Stimulated activated CD4-positive, alpha-beta T cell treated with anti-CD3 and anti-CD28 coated beads, Interleukin-15, amount 100 ng/mL, for 48 hours (primary cell): ENCODE measurements around the gene HPSE2.

ENCODE experiments used
- DNase-seq, 2 donors: peaks; one replicate each; pipeline ENCODE4 v3.0.0-alpha.2; 2020; ENCODE audit warnings: low read depth in 2 of 2

The HPSE2 gene

DNA sequence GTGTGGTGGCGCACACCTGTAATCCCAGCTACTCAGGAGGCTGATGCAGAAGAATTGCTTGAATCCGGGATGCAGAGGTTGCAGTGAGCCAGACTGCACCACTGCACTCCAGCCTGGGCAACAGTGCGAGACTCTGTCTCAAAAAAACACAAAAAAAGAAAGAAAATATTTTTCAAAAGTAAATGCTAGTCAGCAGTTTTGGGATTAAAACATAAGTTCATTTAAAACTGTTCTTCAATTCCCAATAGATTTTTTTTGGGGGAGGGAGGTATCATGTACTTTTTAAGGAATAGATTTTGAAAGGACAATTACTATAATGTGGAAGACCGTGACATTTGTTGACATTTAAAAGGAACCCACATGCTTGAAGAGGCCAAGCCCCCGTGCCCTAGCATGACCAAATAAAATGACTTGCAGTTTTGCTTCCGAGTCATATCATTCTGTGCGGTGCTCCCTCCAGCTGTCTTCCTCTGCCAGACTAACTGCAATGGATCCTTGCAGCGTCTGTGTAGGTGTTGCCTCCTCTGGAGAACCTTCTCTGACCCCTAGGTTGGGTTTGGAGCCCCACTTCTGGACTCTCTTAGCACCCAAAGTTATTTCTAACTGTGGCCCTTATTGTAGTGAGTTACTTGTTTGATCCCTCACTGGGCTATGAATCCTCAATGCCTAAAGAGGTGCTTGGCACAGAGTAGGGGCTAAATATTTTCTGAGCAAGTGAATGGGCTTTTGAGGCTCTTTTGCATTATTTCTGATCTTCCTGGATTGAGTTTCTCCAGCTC, 771.5 kb downstream of the HPSE2 start:
- no peak for DNase-seq

DNA sequence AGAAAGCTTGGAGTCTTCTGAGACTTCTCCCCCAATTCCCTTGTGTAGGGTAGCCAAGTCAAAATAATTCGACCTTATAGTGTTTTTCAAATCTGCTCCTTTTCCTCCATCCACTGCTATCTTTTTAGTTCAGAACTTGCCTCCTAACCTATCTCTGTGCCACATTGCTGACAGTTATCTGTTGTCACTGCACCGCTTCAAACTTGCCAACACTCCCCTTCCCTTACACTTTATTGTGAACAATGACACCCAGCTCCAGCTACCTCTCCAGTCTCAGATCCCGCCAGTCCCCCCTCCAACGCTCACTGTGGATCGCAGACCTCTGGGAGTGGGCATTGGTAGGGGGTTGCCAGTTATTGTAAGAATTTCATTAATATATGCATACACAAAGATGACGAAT, 772.6 kb downstream of the HPSE2 start:
- no peak for DNase-seq

DNA sequence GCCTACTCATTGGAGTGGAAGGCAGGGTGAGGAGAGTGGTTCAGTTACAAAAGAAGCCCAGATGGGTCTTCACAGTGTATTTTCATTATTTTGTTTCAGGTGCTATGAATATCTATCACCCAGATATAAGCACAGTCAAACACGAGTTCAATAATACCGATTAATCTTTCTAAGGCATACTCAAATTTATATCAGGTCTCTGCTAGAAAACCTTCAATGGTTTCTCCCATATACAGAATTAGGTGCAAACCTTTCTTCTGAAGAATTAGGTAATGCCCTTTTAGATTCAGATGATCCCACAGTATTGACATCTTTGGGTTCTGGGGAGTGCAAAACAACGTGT, 774.2 kb downstream of the HPSE2 start:
- DNase-seq: no peak

DNA sequence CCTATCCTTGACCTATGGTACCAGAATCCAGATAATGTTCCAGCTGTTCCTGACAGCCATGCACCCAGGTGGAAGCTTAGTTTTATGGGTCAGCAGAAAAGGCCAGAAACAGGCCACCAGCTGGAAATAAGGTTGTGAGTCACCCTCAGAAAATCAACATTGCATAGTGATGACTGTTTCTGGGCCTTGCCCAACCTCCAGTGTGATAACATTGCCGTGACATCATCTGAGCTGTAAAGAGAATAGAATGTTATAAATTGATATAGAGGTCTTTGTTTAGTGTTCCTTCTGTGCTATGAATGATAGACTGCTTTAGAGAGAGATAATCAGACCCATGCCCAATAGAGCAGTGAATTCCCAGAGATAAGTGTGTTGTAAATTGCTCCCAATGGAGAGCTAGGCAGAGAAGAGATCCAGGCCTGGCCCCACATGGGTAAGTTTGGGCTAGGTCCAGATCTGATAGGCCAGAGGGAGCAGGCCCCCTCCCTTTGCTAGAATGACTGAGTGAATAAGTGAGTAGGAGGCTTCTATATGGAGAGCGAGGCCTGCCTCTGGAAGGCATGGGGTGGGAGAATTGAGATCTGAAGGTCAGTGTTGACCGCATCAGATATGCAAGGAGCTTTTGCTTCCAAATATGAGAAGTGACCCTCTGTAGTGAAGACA, 774.7 kb downstream of the HPSE2 start:
- no peak for DNase-seq

DNA sequence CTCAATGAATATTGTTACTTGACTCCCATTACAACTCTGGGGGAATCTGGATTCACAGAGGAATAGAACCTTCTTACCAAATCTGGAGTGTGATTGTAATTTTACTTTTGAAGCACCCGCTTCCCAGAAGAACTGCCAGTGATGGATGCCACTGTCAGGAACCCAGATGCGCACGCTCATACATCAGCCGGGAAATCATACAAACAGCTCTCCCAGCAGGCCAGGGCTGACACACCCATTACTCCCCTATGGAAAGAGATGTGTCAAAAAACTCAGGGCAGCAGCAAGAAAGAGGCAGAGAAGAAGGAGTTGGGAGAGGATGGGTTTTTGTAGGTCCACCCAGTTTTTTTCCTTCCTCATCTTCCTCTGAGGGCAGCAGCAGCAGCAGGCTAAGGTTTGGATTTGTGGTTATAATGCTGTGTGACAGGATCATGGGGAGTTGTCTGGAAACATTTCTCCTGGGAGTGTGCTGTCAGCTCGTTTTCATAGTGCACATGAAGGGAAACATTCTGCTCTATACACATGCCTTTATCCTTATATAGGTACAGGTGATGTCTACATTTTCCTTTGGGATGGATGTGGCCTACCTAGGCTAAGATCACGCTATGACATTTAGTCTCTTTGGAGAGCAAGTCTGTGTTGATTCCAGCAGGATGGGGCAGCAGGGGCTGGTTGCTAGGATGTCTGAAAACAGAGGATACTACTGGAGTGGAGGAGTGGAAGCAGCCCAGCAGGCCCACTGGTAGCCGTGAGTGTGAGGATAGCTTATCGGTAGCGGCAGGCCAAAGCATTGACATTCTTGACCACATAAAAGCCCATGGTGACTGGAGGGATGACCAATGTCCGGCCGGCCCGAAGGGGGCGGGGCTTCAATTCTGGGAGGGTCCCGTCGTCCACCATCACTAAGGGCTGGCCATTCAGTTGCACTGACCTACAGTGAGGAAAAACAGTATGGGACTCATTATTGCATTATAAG, 776.6 kb downstream of the HPSE2 start:
- DNase-seq: no peak

DNA sequence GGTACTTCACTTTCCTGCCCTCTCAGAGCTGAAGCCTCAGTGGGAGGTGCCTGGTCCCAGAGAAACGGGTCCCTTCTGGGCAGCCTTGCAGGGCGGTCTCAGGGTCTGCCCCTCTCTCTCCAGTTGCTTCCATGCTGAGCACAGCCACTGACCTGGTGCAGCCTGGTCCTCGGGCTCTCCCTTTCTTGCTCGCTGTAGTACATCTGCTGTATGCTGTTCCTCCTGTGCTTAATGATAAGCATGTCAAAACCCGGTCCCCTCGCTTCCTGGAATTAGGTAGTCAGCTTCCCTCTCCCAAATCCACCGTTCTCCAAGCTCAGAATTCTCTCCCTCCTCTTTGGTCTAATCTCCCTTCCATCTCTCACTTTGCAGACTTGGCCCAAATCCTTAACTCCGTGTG, 777.9 kb downstream of the HPSE2 start:
- no peak for DNase-seq

DNA sequence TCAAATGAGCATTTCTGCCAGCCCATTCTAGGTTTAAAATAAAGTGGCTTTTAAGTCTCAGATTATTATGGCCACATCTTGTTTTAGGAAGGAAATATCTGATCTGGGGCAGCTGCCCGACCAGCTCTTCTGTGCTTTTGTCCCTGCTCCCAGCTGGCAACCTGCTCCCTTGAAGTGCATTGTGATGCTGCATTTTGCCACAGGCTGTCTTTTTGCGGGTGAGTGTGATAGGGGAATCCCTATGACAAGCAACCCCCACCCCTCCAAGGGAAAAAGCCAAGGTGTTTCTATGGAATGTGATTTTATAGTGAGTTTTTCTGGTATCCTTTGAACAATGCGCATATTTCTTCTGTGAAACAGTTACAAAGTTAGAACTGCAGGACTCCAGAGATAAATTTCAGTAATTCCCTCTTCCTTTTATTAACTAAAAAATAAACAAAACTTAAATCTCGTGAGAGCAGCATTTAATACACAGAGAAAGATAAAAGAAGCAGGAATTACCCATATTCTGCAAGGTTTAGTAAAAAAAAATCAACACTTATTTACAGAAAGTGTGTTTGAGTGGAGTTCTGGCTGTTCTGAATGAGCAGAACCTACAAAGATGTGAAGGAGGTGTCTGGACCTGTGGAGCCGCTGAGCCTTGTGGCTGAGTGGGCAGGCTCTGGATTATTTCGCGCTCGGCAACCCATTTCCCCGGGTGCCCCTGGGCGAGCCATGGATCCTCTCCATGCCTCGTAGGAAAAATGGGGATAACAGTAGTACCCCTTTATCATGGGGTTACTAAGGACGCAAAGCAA, 778.8 kb downstream of the HPSE2 start:
- DNase-seq: no peak

GRCh38 chr10:98456043-98456570, 779.5 kb downstream of the HPSE2 start:
- no peak for DNase-seq

DNA sequence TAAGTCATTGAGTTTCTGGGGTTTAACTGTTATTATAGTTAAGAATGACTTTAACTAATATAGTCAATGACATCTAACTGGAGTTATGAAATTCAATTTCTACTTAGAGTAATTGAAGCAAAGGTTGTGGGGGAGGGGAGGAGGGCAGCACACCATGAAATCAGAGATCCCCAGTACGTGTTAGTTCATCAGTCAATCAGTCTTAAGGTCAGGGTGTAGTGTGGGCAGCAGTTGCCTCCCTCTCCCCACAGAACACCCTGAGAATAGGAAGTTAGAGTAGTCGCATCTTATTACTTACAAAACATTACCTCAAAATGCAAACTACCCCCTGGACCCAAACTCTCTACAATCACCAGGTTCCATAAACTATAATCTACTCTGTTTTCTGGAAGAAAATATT, 781.9 kb downstream of the HPSE2 start:
- DNase-seq: no peak

DNA sequence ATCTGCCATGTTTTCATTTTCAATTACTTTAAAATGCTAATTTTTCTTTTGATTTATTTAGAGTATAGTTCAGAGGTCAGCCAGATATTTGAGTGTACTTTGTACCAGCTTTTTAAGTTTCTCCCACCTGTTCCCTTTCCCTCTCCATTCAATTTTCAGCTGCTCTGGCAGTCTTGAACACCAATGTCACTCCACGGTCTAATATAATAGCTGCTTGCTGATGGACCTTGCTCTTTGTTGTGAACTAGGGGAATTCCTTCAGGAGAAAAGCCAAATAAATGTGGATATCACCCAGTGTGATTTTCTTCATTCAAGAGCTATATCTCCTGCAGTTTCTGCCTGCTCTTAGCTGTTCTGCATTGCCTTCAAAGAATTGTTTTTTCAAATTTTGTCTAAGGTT, 785.0 kb downstream of the HPSE2 start:
- DNase-seq: no peak

- DNase-seq: no peak
These were observed 786.4 kb downstream of the HPSE2 start for GRCh38 chr10:98449287-98449686.

DNA sequence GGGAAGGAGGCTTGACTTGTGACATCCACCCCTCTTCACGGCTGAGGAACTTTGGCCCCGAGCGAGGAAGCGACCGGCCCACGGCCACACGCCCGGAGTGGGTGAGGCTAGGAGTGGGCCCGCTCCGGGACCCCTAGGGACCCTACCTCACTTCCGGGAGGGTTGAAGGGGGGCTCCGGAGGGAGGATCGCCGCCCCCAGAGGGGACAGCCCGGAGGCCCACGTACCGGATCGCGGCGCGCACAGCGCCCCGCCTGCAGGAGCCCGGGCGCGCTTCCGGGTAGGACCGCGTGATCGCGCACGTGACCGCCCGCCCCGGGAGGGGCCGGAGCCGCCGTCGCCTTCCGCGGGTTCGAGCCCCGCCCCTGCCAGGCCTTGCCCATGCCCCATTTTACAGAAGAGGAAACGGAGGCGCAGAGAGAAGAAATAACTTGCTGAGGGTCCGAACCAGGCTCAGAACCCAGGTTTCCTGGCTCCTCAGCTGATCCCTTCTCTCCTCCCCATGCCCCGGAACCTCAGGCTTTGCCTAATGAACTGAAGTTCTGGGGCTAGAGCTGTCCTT, 788.9 kb downstream of the HPSE2 start, which contains the start of gene HPS1:
HPS1 (minus strand) TSS at position 275 of the 561 bp plus-strand sequence. CDS start 3,695 bp downstream, outside the sequence.
- peak; percentile 57 to 82 for DNase-seq

- peak in 1 of 2 donors; percentile 19 for DNase-seq
These were observed 789.4 kb downstream of the HPSE2 start for GRCh38 chr10:98446151-98446660.

DNA sequence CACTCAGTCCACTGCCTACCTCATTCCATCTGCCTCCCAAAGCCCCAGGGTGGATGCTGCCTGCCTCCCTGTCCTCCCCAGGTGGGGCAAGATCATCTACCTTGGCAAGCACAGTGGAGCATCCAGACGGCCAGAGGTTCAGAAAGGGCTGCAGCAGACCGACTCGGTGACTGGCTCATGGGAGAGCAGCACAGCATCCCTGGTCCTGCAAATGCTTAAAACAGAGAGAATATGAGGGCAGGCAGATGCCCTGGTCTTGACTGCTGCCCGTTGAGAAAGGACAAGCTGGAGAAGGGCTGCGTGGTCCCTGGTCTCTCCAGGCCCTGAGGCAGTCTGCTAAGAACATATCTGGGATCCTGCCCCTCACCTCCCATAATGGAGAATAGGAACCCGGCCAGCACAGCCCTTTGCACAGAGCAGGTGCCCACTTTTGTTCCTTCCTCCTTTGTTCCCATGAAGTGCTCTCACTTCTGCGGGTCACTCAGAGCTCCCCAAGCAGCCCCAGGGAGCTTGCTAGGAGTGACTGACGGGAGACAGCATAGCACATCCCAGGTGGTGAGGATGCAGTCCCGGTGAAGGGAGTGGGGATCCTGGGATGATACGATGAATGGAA, 790.3 kb downstream of the HPSE2 start:
- no peak for DNase-seq

DNA sequence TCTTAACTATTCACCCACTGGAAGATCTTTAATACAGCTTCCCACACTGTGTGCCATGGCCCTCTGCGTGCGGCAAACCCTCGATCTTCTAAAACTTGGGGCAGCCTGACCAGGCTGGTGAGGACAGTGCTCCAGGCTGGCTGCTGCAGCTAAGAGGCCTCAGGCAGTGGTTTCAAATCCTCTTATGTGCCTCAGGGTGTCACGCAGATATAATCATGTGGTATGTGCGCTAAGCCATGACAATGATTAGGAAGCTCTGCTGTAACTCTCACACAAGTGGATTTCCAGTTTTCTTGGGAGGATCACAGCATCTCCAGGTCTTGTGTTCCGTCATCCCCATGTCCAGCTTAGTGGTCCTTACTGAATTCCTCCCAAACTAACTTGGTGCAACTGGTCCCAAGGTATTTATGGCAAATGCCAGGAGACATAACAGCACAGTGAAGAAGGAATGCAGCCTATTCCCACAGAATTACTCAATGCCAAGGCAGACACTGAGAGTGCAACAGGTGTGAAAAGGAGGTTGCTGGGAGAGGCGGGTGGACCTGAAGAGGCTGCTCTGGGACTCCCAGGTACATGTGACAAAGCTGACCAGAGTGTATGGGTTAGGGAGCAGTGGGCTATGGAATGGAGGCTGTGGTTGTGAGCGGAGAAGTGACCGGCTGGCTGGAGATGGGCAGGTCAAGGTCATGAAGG, 791.2 kb downstream of the HPSE2 start:
- DNase-seq: no peak

DNA sequence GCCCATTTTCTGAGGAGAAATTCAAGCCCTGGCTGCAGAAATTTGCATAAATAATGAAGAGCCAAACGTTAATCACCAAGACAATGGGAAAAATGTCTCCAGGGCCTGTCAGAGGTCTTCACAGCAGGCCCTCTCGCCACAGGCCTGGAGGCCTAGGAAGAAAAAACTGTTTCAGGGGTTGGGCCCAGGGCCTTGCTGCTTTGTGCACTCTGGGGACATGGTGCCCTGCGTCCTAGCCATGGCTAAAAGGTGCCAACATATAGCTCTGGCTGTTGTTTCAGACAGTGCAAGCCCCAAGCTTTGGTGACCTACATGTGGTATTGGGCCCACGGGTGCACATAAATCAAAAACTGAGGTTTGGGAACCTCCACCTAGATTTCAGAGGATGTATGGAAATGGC, 796.9 kb downstream of the HPSE2 start:
- DNase-seq: no peak

GRCh38 chr10:98436704-98437103, 798.9 kb downstream of the HPSE2 start:
- no peak for DNase-seq

DNA sequence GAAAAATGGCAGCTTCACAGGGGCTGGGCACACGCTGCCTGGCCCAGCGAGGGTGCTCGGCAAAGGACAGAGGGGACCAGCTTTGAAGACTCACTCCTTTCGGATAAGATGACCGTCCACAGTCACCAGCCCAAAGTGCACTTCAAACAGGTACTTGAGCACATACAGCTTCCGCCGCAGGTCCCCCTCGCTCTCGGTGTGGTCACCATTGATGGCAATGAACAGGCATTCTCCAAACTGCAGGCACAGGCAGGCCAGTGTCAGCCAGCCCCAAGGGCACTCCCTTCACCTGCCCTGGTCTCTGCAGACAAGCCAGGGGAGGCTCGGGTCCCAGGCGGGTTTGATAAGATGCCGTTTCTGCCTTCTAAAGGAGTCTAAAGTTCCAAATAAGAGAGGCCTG, 800.5 kb downstream of the HPSE2 start:
- DNase-seq: no peak

DNA sequence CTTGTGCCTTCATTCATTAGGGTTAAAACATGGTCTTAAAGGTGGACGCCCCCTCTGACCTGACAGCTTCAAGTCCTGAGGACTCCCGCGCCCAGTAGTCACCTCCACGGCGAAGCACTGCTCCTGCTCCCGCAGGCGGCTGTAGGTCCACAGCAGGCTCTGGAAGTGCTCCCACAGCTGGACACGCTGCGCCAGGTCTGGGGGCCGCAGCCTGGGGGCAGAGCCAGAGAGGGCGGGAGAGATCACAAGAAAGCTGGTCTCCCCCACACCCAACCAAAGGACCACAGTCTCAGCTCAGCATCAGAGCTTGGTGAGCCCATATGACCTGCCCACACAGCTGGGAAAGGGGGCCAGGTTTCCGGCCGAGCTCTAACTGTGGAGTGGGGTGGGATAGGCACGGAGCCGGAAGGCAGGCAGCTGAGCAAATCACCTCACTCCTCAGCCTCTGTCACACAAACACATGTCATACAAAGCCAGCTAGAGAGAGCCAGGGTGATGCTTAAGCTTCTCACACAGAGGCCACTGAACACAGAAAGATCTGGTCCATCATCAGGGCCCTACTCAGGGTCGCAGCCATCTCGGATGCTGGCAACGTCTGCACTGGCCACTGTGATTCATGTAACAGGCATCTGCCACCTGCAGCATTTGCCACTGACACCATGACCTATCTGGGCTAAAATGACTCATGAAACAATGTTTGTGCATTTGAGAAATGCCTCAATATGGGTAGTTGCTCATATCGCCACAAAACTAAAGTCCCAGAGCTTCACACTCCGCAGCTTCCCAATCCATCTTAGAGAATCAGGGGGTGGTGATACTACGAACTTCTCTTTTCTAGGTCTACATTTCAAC, 801.5 kb downstream of the HPSE2 start:
- DNase-seq: no peak
